GM21576 (cell line): ENCODE results near the gene FAF1.
"Not testable (repeated sequence)": the region's sequence is repeated elsewhere in the genome, so short reads cannot be mapped to it uniquely, and the experiment has no call there.

Experiments used
- ATAC-seq: cut with Tn5 transposase; IDR thresholded peaks from one replicate; pipeline ENCODE4 v1.9.1; 2021; ENCODE audit warnings: mild to moderate bottlenecking, moderate library complexity; ENCODE audit not compliant: unreplicated experiment

Gene FAF1

GRCh38 chr1:50796272-50796671 is 163.8 kb downstream of the FAF1 start:
- no peak for ATAC-seq

- no peak for ATAC-seq
These were observed 166.5 kb downstream of the FAF1 start for GRCh38 chr1:50793521-50793920.

- ATAC-seq: no peak
These were observed 172.8 kb downstream of the FAF1 start for GRCh38 chr1:50787266-50787665.

- no peak for ATAC-seq
These were observed 176.8 kb downstream of the FAF1 start for GRCh38 chr1:50783286-50783685.

- ATAC-seq: no peak
These were observed 179.3 kb downstream of the FAF1 start for GRCh38 chr1:50780797-50781196.

- ATAC-seq: no peak
These were observed 180.3 kb downstream of the FAF1 start for GRCh38 chr1:50779801-50780200.

- no peak for ATAC-seq
These were observed 184.3 kb downstream of the FAF1 start for GRCh38 chr1:50775740-50776139.

- no peak for ATAC-seq
These were observed 185.2 kb downstream of the FAF1 start for GRCh38 chr1:50774759-50775351.

GRCh38 chr1:50766688-50767087 is 193.4 kb downstream of the FAF1 start:
- no peak for ATAC-seq

GRCh38 chr1:50756543-50756942 is 203.5 kb downstream of the FAF1 start:
- ATAC-seq: not testable (repeated sequence)

GRCh38 chr1:50754764-50755163 is 205.3 kb downstream of the FAF1 start:
- ATAC-seq: not testable (repeated sequence)

- ATAC-seq: no peak
These were observed 209.9 kb downstream of the FAF1 start for GRCh38 chr1:50750021-50750619.

- ATAC-seq: no peak
These were observed 212.7 kb downstream of the FAF1 start for GRCh38 chr1:50747394-50747793.

GRCh38 chr1:50742523-50742922 is 217.5 kb downstream of the FAF1 start:
- ATAC-seq: no peak

- ATAC-seq: no peak
These were observed 220.9 kb downstream of the FAF1 start for GRCh38 chr1:50739125-50739524.

- ATAC-seq: no peak
These were observed 224.6 kb downstream of the FAF1 start for GRCh38 chr1:50735443-50735842.

GRCh38 chr1:50727578-50727977 is 232.5 kb downstream of the FAF1 start:
- ATAC-seq: not testable (repeated sequence)

GRCh38 chr1:50724626-50725286 is 235.3 kb downstream of the FAF1 start:
- ATAC-seq: peak; percentile 88

- ATAC-seq: no peak
These were observed 239.5 kb downstream of the FAF1 start for GRCh38 chr1:50720457-50721053.

- ATAC-seq: no peak
These were observed 240.9 kb downstream of the FAF1 start for GRCh38 chr1:50719126-50719525.

- no peak for ATAC-seq
These were observed 242.7 kb downstream of the FAF1 start for GRCh38 chr1:50717327-50717726.

GRCh38 chr1:50716455-50716854 is 243.6 kb downstream of the FAF1 start:
- not testable (repeated sequence) for ATAC-seq
